ES-I3 (cell line): ENCODE measurements around the gene C6orf136.
A peak's percentile ranks its signal among the peaks of the same experiment; 100 is the strongest.
"Not testable (repeated sequence)": the region's sequence is repeated elsewhere in the genome, so short reads cannot be mapped to it uniquely, and the experiment has no call there.

Source experiments
- H3K36me3 ChIP-seq: 2 replicates; pipeline ENCODE4 v1.6.1; 2013; ENCODE audit warnings: mild to moderate bottlenecking, low read length, control low read depth, moderate library complexity; ENCODE audit not compliant: insufficient read depth
- H3K4me1 ChIP-seq: 2 replicates; pipeline ENCODE4 v1.6.1; 2013; ENCODE audit warnings: mild to moderate bottlenecking, control low read depth, low read length; ENCODE audit not compliant: insufficient read depth
- H3K9ac ChIP-seq: 2 replicates; pipeline ENCODE4 v1.6.1; 2013; ENCODE audit warnings: low read depth, mild to moderate bottlenecking, low read length, moderate library complexity
- H3K9me3 ChIP-seq: 2 replicates; pipeline ENCODE4 v1.6.1; 2013; ENCODE audit warnings: mild to moderate bottlenecking, low read length, moderate library complexity; ENCODE audit not compliant: control insufficient read depth, insufficient read depth

Gene C6orf136

DNA sequence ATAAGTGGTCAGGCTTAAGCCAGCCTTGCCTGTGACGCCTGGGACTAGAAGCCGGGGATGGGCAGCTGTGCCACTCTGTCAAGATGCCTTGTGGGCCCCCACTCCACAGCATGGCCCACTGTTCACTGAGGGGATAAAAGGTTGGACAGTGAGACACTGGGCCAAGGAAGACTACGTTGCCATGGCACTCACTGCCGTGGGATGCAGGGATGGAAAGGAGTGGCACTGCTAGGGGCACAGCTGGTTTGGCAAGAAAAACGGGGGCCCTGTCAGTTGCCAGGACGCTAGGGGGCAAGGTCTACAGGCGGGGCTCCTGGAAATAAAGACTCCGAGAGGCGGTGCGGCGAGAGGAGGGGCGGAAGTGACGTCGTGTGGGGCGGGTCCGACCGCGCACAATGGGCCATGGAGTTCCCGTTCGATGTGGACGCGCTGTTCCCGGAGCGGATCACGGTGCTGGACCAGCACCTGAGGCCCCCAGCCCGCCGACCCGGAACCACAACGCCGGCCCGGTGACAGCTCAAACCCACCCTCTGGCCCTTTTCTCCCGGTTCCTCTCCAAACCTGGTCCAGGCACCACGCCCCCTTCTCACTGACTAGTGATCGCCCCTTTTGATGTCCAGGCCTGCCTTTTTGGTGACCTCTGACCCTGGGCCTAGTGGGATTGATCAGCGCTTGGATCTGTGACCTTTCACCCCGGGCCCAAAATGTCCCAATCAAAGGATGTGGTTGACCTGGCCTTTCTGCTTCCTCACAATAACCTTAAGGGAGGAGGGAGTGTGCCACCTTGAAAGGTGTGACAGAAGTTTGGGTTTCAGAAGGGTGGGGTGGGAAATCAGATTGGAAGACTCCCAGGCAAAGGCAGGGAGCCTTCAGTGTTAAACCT, 20.2 kb upstream of the C6orf136 start, which contains the start of gene ATAT1:
Gene ATAT1 (plus strand): TSS at position 391 of the 883 bp plus-strand sequence.
- Histone ChIP-seq H3K9me3 (no peaks in the 10 kb centered on the region), H3K4me1 (no peaks in the 10 kb centered on the region), H3K9ac (peak within 1 kb of the TSS; percentile 93), H3K36me3 (peaks cover 22% of the 10 kb centered on the region)

DNA sequence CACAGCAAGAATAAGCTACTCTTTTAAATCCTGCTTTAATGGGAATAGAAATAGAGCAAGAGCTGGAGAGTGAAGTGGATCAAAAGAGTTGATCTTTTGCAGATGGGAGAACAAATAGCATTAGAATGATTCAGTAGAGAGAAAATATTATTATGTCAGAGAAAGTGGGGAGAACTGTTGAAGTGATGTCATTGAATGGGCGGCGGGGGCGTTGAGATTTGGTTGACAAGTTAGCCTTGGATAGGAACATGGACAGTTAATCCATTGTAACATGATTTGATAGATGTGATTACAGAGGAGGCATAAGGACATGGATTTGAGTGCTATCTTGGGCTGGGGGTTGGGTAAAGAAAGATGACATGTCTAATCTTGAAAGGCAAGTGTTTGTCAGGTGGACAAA, 11.1 kb upstream of the C6orf136 start:
- no peaks in the 10 kb centered on the region for H3K9me3 ChIP-seq
- H3K36me3 ChIP-seq, result peaks cover 6% of the 10 kb centered on the region; the same call in 1 of the 2 replicates

DNA sequence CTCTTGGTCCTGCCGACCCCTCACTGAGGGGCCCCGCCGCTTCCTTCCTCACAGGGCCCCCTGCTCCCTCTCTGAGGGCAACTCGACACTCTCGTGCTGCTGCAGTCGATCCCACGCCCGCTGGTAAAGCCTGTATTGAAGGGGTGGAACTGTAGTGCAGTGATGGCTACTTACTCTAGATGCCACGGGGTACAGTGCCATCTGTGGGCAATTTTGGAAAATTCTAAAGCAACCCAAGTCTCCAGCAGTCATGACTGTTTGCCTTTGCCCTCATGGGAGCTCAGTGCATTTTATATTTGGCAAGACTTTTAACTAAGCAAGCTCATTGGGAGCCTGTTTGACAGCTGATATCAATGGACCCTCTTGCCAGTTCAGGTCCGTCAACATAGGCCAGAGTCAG, 6.5 kb upstream of the C6orf136 start:
- no peaks in the 10 kb centered on the region for H3K4me1 ChIP-seq
- H3K9me3 ChIP-seq, result no peaks in the 10 kb centered on the region
- H3K9ac ChIP-seq, result no peak overlapping the region
- peaks cover 9% of the 10 kb centered on the region; the same call in 1 of the 2 replicates for H3K36me3 ChIP-seq

More for the DNA sequence above, 11.1 kb upstream of the C6orf136 start:
- no peaks in the 10 kb centered on the region for H3K4me1 ChIP-seq
- H3K9ac ChIP-seq, result no peak overlapping the region

- H3K9me3 ChIP-seq, result no peaks in the 10 kb centered on the region
- no peaks in the 10 kb centered on the region for H3K4me1 ChIP-seq
- H3K36me3 ChIP-seq, result peaks cover 5% of the 10 kb centered on the region; the same call in 1 of the 2 replicates
- no peak overlapping the region for H3K9ac ChIP-seq
Observed at GRCh38 chr6:30641048-30641447, 5.9 kb upstream of the C6orf136 start.

GRCh38 chr6:30643656-30644055, 3.3 kb upstream of the C6orf136 start:
- Histone ChIP-seq H3K4me1 (no peaks in the 10 kb centered on the region), H3K36me3 (peaks cover 5% of the 10 kb centered on the region; the same call in 1 of the 2 replicates), H3K9me3 (no peaks in the 10 kb centered on the region), H3K9ac (no peak overlapping the region)

DNA sequence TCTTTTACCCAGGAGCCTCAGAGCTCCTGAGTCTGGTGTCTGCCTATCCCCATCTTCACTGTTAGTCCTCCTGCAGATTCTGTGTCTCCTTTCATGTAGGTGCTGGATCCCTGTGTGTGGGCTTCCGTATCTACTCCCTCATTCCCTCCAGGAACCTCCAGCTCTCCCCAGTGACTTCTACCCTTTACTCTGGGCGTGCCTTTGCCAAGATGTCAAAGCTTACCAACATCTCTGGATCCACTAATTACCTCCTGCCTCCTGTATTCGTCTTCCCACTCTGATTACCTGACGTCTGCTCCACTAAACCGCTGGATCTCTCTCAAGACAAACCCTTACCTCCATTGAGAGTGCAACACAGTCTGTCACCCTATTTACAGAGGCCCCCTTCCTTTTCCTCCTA, 2.2 kb upstream of the C6orf136 start:
- H3K9me3 ChIP-seq, result no peaks in the 10 kb centered on the region
- H3K36me3 ChIP-seq, result peaks cover 5% of the 10 kb centered on the region; the same call in 1 of the 2 replicates
- H3K4me1 ChIP-seq, result no peaks in the 10 kb centered on the region
- H3K9ac ChIP-seq, result no peak overlapping the region

DNA sequence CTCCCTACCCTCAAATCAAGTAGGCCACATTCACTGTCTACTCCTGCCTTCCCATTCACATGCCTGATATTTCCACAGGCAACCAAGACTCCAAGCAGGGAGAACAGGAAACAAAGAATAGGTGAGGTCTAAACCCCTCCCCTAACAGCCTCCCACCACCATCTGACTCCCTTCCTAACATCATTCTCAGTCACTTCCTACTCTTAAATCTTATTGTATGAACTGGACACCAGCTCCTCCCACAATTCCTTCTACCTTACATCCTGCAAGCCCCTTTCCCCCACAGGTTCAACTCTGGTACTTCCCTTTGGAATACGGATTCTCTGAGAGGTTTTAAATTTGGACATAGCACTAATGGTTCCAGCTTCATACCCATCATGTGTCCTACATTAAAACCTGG, 944 bp upstream of the C6orf136 start:
- Histone ChIP-seq H3K9me3 (no peaks in the 10 kb centered on the region), H3K4me1 (no peaks in the 10 kb centered on the region), H3K9ac (peak overlapping the region; percentile 99; the same call in 1 of the 2 replicates), H3K36me3 (peaks cover 5% of the 10 kb centered on the region; the same call in 1 of the 2 replicates)

- H3K4me1 ChIP-seq, result no peaks in the 10 kb centered on the region
- no peaks in the 10 kb centered on the region for H3K9me3 ChIP-seq
- peaks cover 9% of the 10 kb centered on the region for H3K36me3 ChIP-seq
- H3K9ac ChIP-seq, result peak overlapping the region; percentile 99
Observed at GRCh38 chr6:30647242-30648116, 546 bp downstream of the C6orf136 start.

GRCh38 chr6:30651143-30651542, 4.2 kb downstream of the C6orf136 start:
- H3K4me1 ChIP-seq, result no peaks in the 10 kb centered on the region
- H3K9me3 ChIP-seq, result no peaks in the 10 kb centered on the region
- peaks cover 12% of the 10 kb centered on the region for H3K36me3 ChIP-seq
- no peak overlapping the region for H3K9ac ChIP-seq

DNA sequence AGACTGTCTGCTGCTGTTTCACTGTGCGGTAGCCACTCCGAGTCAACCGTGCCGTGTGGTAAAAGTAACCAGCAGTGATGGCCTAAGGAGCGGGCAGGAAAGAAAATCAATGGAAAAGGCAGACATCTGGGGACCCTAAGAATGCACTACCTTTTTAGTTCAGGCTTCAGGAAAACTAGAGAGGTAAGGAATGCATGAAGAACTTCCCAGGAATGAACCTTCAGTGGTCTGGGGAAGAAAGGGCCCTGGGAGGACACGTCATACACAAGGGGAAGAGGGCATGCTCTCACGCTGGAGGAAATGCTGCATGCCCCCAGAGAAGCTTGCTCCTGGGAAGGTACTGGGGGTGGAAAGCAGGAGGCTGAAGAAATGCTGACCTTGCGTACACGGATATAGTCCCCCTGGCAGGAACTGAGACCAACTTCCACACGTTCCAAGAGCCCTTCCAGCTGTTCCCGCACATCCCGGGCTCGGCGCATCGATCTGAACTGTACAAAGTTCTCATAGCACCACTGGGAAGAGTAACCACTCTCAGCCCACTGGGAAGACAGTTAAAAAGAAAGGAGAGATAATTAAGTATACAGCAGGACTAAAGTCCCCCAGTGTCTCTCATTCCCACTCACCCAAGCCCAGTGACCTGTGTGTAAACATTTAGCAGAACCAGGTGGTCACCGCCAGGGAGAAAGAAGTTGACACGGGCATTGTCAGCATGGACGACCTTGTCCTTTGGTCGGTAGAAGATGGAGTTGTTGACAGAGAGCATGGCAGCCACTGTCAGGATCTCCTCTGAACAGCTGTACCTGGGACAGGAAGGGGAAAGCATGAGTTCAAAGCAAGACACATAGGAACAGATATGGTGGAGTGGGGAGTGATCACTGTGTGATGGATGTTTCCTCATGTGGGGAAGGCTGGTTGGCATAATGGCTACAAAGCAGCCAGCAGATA, 8.1 kb downstream of the C6orf136 start:
- Histone ChIP-seq H3K9ac (no peak overlapping the region), H3K9me3 (no peaks in the 10 kb centered on the region), H3K4me1 (no peaks in the 10 kb centered on the region), H3K36me3 (peaks cover 19% of the 10 kb centered on the region)

DNA sequence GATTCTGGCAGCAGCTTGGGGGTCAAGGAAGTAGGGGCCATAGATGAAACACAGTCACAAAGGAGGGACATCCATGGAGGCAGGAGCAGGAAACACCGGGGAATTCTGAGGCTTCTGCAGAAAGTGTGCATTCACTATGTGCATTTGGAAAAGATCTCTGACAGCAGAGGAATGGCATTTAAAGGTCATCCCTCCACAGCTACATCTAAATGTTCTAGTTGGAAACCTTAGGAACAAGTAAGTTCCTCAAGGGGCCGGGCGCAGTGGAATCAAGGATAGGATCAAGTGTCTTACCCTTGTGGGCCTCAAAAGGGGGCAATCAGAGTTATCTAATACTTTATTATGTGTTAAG, 8.8 kb downstream of the C6orf136 start:
- Histone ChIP-seq H3K9me3 (no peaks in the 10 kb centered on the region), H3K36me3 (peaks cover 22% of the 10 kb centered on the region), H3K4me1 (no peaks in the 10 kb centered on the region), H3K9ac (no peak overlapping the region)

GRCh38 chr6:30656513-30656912, 9.6 kb downstream of the C6orf136 start:
- Histone ChIP-seq H3K4me1 (no peaks in the 10 kb centered on the region), H3K36me3 (peaks cover 25% of the 10 kb centered on the region), H3K9ac (no peak overlapping the region), H3K9me3 (no peaks in the 10 kb centered on the region)

DNA sequence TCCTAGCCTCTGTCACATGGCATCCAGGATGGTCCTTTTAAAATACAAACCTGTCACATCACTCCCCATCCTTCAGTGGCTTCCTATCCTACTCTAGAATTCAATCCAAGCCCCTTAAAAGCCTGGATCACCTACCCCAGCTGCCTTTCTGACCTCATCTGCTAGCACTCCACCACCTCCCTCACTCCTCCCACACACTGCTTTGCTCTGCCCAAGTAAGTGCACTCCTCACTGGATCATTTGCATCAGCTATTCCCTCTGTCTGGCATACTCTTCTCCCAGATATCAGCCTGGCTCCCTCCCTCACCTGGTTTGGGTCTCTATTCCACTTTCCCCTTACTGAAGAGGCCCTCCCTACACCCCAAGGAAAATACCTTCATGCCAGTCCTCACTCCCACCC, 10.5 kb downstream of the C6orf136 start:
- Histone ChIP-seq H3K36me3 (peaks cover 29% of the 10 kb centered on the region), H3K9me3 (no peaks in the 10 kb centered on the region), H3K4me1 (no peaks in the 10 kb centered on the region), H3K9ac (no peak overlapping the region)

- not testable (repeated sequence) for H3K4me1 ChIP-seq
Observed at GRCh38 chr6:30657922-30658321, 11.0 kb downstream of the C6orf136 start.

More at GRCh38 chr6:30657922-30658321, 11.0 kb downstream of the C6orf136 start:
- not testable (repeated sequence) for H3K9me3 ChIP-seq, H3K9ac ChIP-seq
- peaks cover 30% of the 10 kb centered on the region for H3K36me3 ChIP-seq
